ENCODE data around the gene ELOVL1.

DNA sequence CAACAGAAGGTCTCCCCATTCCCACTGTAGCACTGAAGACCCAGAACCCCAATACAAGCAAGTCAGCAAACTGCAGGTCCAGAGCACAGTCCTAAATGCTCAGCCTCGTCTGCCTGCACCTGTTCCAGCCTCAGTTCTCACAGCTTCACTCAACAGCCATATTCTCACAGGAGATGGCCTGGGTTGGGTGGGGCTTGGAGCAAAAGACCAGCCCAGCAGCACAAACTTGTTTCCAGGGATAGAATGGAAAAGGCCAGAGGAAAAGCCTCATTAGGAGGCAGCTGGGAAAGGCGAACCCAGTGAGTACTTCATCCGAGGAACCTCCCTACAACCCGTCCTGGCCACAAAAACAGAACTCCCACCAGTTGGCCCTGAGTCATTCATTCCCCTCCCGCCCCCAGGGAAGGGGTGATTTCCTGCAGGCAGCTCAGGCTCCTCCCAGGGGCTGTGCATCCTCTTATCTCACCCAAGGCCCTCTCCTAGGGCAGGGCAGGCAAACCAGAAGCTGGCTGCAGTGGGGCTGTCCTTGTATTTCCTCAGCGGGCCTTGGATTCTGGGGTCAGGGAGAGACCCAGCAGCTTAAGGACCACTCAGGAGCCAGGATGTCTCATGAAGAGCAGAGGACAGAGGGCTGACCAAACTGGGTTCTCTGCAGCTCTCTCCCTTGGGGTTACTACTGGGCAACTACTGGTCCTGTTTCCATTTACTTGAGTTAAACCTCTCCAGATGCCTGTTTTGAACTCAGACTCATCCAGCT is 37.6 kb downstream of the ELOVL1 start:
- TF ChIP-seq POLR2AphosphoS5 (IDR thresholded peaks at IDR 0.05; ENCODE audit: low read depth, low read length) (no peak), POLR2A (IDR thresholded peaks at IDR 0.05; ENCODE audit: low read depth, low read length) (no peak), TAF1 (IDR thresholded peaks at IDR 0.05; ENCODE audit: borderline replicate concordance, low read depth, low read length) (no peak)
